DMS153 (cell line): Measurements from ENCODE around the gene BTBD2.
"Not testable (repeated sequence)": the region's sequence is repeated elsewhere in the genome, so short reads cannot be mapped to it uniquely, and the experiment has no call there.

Source experiments
- DNase-seq: peaks from one replicate; lab custom pipeline; 2025; lab: John Stamatoyannopoulos, UW

BTBD2 gene

DNA sequence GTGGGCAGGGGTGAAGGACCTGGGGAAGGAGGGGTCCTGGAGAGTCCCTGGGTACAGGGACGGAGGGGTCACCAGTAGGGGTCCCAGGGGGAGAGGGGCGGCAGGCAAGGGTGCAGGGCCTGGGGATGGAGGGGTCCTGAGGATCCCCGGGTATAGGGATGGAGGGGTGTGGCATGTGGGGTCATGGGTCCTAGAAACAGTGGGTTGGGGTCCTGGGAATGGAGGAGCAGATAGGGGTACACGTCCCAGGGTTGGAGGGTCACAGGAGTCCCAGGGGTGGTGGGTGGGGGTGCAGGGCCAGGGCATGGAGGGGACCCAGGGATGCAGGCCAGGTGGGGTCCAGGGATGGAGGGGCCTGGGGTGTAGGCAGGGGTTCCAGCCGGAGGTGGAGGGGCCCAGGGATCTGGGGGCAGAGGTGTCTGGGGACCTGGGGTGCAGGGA lies 1.4 kb downstream of the BTBD2 start:
- DNase-seq, result no peak

DNA sequence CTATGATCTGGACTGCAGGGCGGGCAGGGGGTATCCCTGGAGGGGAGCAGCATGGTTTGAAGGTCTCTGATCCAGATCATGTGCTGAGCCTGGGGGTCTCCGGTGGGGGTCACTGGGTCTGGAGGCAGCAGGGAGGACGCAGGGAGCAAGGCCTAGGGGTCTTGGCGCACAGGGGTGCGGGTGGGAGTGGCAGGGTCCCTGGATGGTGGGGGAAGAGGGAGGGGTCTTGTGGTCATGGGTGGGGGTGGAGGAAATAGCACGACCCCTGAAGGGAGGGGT lies 1.9 kb downstream of the BTBD2 start:
- DNase-seq, result no peak

DNA sequence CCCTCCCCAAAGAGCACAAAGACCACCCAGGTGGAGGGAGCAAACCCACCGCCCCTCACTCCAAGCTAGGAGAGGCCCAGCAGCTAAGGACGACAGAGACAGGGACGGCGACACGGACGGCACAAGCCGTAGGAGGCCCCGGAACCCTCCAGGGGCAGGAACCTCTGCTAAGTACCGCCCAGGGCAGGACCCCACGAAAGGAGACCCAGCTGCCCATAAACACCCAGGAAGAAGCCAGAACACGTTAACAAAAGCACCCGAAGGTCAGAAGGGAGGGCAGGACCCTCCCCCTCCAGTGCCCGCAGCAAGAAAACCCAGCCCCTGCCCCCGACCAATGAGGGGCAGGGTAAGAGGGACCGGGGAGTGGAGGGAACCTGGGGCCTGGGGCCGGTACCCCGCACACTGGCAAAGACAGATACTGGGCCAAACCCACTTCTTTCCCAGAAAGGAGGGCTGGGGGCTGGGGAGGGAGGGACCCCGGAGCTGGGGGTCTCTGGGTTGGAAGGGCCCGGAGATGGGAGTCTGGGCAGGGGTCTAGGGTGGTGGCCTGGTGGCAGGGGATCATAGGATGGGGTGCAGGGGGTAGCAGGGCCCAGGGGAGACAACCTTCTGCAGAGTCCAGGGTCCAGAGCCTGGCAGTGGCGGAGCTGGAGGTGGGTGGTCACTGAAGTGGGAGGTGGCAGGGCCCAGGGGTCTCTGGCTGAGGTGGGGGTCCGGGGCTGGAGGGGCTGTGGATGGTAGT lies 2.4 kb downstream of the BTBD2 start:
- DNase-seq, result no peak

DNA sequence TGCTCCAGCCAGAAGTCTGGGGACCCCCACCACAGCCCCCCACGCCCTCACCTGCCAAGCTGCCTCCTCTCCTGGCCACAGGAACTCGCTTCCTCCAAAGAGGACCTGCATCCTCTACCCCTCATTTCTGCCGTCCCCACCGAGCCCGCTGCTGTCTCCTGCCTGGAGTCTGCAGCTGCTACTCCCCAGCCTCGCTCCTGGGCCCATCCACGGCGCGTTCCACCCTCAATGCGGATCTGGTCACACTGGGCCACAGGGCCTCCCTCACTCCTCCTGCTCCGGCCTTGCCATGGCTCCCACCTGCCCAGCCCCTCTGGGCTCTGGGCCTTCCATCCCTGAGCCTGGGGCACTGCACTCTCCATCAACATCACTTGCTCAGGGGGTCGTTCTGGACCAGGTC lies 4.3 kb downstream of the BTBD2 start:
- no peak for DNase-seq

DNA sequence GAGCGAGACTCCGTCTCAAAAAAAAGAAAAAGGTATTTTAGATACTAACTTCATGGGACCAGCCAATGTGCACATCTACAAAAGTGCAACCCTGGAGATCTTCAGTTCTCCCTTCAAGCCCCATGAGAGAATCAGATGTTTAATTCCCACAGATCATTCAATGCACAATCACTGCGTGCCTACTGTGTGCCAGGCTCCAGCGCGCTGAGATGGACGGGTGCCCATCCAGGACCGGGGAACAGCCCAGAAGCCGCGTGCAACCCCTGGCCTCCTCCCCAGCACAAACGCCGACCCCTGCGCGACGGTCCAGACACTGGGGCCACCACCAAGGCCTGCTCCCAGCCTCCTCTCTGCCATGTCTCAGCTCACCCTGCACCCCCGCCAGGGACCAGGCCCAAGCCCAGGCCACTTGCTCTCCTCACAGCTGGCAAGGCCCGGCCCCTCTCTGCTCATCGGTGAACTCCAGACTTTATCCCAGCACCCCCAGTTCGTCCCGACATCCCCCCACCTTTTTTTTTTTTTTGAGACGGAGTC lies 5.3 kb downstream of the BTBD2 start:
- DNase-seq, result no peak

DNA sequence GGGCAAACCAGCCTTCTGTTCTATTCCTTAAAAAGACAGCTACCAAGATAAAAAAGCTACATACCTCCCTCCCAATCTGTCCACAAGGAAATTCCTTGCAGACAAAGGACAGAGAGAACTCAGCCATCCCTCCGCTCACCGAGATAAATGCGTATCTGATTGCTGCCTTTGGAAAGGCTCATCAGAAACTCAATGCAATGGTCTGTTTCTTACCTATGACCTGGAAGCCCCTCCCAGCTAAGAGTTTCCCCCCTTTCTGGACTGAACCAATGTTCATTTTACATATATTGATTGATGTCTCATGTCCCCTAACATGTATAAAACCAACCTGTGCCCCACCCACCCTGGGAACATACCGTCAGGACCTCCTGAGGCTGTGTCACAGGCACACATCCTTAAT lies 11.6 kb downstream of the BTBD2 start:
- no peak for DNase-seq

DNA sequence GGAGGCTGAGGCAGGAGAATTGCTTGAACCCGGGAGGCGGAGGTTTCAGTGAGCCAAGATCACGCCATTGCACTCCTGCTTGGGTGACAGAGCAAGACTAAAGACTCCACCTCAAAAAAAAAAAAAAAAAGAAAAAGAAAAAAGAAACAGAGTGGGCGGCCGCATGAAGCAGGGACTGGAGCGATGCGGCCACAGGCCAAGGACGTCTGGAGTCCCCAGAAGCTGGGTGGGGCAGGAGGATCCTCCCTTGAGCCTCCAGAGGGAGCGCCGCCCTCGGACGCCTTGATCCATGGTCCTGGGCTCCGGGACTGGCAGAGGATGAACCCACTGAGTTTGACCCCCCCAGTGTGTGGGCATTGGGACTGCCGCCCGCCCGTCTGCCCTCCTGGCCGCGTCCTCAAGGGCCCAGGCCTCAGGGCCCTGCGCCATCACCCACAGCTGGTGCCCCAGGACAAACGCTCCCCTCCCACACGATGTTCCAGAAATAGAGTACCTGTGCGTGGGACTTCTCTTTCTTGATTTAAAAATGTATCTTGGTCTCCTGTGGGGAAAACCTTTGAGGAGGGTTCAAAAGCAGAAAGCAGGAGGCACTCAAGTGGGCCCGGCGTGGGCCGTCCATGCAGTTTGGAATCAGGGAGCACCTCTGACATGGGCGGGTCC lies 15.5 kb downstream of the BTBD2 start:
- no peak for DNase-seq

DNA sequence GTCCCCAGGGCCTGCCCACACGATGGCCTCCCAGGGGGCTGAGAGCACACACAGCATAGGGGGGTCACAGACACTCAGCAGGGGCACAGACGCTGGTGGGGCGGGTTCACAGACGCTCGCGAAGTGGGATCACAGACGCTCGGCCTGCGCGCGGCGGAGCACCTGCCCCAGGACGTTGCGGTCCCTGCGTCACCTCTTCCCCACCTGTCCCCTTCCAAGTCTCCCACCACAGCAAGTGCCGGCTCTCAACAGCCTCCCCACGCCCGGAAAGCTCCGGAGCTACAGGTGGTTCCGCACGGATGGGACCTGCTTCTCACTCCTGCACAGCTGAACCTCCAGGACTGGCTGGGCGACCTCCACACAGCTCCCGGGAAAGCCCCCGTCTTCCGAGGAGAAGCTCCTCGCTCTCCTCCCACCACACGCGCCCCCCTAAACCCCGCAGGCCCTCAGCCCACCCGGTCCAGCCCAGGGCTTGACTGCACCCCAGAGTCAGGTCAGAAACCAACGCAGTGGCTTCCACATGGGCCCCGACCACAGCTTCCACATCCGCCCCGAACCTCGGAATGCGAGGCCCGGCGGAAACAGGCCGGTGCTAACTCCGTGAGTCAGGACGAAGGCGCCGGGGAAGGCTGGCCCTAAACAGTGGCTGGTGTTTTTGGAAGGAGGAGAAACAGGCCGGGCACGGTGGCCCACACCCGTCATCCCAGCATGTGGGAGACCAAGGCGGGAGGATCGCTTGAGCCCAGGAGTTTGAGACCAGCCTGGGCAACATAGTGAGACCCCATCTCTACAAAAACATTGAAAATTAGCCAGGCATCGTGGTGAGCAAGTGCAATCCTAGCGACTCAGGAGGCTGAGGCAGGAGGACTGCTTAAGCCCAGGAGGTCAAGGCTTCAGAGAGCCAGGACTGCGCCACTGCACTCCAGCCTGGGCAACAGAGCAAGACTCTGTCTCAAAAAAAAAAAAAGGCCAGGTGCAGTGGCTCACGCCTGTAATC lies 16.5 kb downstream of the BTBD2 start:
- no peak for DNase-seq

DNA sequence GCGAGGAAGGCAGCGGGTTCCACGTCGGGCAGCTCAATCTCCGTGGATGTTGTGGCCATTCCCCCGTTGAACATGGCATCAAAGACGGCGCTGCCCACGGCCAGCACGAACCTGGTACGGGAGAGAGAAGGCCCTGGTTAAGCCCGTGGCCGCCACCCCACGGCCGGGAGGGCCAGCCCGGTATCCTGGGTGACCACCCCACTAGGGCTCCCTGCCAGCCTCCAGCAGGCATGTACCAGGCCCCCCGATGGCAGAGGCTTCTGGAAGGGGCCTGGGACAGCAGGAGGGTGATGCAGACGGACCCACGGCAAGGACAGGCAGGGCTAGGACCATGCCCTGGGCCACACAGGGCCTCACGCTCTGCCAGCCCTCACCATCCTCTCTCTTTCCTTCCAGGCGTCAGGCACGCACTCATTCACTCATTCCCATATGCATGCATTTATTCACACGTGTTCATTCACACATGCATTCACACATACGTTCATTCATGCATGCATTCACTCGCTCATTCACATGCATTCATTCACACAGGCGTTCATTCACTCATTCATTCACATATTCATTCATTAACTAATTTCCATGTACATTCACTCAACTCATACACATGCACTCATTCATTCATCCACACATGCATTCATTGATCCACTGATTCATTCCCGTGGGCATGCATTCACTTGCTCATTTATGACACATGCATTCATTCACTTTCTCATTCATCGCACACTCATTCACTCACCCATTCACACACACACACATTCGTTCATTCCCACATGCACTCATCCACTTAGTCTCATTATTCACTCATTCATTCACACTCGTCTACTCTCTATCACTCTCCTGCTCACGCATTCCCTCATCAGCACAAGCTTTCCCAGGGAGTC lies 17.9 kb downstream of the BTBD2 start:
- no peak for DNase-seq

DNA sequence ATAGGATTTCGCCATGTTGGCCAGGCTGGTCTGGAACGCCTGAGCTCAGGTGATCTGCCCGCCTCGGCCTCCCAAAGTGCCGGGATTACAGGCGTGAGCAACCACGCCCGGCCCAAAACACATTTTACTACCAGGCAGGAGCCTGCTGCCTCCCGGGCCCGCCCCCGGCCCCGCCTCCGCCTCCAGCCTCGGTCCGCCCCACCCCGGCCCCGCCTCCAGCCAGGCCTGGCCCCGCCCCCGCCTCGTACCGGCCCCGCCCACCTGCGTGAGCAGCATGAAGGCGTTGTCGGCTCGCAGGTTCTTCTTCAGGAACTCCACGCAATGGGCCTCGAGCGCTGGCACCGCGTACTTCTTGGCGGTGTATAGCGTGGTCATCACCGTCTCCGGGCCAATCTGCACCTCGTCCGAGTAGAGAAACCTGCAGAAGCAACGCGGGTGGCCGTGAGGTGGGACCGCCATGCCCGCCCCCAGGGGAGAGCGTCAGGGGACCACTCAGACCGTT lies 22.7 kb downstream of the BTBD2 start:
- no peak for DNase-seq

DNA sequence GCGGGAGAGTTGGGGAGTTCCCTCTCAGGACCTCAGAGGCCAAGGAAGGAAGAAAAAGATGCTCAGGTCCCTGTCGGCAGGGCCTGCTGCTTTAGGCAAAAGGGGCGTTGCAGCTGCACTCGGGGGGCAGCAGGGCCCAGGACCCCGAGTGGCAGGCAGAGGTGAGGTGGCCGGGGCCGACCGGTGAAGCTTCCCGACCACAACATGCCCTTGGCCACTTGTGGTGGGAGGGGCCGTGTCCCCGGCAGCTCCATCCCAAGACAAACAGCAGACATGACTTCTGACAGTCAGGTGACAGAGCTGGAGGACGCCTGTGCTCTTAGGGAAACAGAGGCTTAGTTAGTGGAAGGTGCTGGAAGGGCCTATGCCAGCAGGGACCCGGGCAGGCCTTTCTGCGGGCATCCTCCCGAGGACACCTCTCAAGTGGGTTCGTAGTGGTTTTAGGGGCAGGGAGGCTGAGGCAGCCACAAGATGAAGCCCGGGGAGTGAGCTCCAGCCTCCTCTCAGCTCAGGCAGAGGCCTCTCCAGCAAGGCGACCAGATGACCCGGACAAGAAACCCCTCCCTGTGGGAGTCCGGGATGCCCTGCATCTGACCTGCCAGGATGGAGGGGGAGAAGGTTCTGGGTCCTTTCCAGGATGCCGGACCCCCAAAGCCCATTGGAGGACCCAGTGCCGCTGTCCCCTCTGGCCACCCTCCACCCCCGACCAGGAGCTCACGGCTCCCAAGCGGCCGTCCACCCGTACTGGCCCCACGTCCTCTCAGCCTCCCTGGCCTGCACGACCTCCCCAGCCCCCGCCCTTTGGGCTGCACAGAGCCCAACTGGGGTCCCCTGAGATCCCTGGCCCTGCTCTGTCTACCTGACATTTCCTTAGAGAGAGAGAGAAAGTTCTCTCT lies 24.2 kb downstream of the BTBD2 start:
- DNase-seq, result no peak

DNA sequence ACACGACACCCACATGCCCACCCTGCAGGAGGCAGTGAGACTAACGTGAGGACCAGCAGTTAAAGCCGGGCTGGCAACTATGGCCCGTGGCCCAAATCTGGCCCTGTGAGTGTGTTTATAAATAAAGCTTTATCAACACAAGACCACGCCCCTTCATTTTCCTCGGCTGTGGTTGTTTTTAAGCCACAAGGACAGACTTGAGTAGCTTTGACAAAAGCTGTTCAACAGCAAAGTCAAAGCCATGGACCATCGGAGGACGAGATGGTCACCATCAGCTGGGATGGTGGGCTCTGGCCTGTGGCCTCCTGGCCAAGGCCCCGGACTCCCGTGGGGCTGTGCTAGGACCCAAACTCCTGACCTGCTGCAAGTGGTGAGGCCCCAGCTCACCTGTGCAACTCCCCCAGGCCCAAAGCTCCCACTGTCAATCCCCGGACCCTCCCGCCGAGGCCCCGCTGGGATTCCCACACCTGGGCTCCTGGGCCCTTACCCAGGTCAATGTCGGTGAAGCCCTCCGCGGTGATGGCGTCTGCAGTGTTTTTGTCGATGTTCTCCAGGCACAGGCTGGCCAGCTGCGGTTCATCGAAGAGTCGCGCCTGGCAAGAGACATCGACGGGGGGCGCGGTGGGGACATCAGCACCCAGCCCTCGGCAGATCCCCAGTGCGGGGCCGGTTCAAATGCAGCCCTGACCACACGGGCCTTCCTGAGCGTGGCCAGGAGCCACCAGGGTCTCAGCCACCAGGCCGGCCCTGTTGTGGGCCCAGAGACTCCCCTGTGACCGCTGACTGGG lies 25.1 kb downstream of the BTBD2 start:
- DNase-seq, result no peak

DNA sequence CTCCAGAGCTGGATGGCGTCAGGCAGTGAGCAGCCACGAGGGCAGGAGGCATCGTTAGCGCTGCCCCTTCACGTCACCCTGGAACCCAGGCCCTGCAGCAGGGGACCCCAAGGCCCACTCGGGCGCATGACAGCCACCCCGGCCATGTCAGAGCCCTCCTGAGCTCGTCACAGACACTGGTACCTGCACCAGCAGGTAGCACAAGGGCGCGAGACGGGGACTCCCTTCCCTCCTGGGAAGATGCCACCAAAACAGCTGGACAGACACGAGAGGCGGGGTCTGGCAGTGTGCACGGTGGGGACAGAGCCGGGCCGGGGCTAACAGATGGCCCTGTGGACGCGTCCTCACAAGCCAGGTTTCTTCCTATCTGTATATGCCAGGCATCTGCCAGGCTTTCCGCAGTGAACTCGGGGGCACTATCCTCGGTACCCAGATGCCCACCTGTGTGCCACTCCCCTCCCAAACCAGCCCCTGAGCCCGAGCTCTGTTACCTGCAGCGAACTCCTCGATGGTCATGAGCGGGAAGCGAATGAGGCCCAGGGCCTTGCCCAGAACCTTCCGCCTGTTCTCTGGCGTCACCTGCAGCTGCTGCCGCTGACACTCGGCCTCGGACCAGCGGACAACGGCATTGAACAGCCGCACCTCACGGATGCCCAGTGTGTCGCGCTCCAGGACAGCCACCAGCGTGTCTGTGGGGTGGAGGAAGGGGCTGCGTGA lies 25.8 kb downstream of the BTBD2 start:
- no peak for DNase-seq

DNA sequence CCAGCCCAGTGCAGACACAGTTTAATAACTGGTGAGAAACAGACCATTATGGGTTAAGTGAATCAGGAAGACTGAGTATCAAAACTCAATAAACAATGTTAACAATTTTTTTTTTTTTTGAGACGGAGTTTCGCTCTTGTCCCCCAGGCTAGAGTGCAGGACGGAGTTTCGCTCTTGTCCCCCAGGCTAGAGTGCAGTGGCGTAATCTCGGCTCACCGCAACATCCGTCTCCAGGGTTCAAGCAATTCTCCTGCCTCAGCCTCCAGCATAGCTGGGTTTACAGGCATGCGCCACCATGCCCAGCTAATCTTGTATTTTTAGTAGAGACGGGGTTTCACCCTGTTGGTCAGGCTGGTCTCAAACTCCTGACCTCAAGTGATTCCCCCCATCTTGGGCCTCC lies 27.1 kb downstream of the BTBD2 start:
- DNase-seq, result not testable (repeated sequence)

DNA sequence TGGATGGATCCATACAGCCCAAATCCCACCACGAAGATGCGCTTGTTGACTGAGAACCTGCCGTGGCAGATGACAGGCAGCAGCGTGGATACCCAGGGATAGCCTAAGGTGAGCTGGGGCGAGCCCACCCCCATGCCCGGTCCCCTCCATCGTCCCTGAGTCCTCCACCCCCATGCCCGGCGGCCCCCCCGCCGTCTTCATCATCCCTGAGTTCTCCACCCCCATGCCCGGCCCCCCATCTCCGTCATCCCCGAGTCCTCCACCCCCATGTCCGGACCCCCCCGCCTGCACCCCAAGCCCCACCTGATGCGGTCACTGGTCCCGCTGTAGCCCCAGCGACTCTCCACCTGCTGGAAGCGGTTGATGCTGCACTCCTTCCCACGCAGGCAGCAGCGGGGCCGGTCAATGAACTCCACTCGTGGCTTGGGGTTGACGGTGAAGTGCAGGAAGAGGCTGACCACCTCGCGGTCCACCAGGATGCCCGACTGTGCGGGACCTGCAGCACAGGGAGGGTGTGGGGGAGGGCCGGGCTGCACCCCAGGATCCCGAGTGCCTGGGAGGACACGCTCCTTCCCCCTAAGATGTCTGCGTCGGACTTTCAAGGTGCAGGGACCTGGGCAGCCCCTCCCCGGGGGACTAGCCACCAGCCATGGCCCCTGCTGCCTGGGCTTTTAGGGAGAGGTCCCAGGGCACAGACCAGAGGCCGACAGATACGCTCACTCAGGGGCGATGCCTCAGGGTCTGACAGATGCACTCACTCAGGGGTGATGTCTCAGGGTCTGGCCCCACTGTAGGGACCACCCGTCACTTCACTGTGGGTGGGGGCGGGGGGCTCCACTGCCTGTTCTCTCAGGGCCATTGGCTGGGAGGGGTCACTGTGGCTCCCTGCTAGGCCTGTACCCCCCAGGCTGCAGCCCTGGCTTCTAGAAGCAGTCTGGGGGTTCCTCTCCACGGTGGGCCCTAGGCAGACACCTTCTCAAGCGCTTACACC lies 28.0 kb downstream of the BTBD2 start:
- DNase-seq, result no peak

DNA sequence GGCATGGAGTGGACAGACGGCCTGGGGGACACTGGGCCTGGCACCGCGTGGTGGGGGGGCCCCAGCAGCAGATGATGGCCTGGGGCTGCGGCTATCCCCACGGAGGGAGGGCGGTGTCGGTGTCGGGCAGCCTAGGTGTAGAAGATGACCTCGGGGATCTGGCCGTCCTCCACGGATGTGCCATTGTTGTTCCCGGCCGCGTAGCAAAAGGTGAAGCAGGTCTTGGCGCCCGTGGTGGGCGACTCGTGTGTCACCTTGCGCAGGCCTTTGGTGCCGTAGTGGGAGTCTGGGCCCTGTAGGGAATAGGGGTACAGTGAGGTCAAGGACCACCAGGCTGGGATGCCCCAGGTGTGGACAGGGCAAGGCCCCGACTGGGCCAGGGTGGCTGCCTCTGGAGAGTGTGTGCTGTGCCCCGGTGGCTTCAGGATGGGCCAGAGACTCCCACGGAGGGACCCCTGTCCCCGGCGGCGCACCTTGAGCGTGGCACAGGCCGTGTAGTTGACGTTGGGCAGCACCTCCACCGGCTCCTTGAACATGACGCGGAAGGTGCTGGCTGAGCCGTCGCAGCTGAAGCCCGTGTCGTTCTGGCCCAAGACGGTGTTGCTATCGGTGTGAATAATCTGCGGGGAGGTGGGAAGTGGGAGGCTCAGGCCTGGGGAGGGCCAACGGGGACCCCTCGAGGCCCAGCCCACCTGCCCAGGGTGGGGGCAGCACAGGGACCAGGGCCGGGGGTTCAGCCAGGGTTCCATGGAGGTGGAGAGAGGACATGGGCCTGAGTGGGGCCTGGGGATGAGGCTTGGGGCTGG lies 29.0 kb downstream of the BTBD2 start:
- DNase-seq, result no peak
